ENCODE data around the gene DNAAF9.
A peak's percentile ranks its signal among the peaks of the same experiment; 100 is the strongest.
"Not testable (repeated sequence)": the region's sequence is repeated elsewhere in the genome, so short reads cannot be mapped to it uniquely, and the experiment has no call there.

Gene DNAAF9

DNA sequence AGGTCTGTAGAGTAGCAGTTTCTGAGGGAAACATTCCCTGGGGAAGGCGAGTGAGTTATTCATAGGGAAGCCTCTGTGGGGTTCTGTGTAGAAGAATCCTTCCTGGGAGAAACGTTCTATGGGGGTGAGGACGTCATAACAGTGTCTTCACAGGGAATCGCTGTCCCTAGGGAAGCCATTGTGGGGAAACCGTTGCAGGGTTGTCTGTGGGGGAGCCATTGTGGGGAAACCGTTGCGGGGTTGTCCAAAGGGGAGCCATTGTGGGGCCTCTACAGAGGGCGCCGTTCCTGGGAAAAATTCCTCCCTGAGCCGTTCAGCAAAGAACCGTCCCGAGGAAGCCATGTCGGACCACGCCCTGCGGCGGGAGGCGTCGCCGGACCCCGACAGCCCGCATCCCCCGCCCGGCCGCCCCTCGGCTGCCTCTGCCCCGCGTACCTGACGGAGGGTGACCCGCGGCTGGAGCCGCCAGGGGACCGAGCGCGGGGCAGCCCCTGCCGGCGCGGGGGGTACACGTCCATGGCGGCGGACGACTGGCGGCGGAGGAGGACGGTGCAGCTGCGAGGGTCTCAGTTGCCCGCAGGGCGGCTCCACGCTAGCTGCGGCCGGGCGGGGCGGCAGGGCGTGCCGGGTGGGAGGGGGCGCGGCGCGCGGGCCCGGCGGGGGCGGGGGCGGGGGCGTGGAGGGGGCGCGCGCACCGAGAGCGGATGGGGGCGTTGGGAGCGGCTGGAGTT, at the start of gene DNAAF9:
DNAAF9 (minus strand) TSS at position 630 of the 731 bp plus-strand sequence; CDS start at position 518, 112 bp downstream.
- DNase-seq: peak; percentile 63

DNA sequence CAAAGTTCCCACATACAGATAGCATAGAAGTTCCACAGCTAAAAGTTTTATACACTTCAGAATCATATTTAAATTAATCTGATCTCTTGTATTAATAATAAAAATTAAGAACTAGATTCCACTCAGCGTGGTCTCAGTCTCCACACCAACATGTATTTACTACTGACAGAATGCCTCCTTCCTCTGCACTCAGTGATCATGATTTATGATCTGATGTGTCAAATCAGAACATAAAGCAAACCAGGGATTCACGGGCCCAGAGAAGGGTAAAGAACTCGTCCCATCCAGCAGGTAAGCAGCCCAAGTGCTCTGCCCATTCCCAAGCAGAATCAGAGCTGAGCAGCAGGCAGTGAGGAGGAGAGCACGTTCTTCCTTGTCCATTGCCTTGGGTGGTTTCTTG, 49.2 kb upstream of the DNAAF9 start:
- no peak for DNase-seq

DNA sequence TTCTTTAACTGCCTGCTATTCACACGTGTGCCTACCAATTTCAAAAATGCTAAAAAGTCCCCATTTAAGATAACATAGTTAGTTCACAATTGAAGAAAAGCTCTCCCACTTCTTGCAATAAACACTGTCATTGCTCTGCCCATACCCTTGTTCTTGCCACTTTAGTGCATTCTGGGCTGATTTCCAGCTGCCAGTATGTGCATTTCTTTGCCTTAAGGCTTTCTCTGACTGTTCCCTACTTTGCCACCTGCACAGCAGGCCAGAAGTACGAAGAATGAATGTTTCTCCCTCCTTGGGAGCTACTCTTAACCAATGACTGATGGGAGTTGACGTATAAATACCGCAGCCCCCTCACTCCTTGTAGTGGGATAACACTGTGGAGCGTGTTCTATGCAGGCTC, 47.4 kb upstream of the DNAAF9 start:
- no peak for DNase-seq

DNA sequence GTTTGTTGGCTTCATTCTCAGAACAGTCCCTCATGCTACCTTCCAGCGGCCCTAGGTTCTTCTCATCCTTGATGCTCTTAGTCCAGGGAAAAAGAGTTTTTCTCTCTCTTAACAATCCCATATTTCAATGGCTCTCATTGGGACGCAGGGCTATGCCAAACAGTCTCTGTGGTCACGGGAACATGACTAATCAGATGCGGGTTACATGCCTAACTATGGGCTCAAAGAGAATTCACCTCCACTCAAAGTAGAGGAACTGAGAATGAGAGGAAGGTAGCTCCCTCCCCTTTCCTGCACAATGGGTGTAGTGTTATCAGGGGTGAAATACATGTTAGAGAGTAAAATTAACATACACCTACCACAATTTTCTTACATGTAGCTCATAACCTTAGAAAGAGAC, 45.2 kb upstream of the DNAAF9 start:
- no peak for DNase-seq

DNA sequence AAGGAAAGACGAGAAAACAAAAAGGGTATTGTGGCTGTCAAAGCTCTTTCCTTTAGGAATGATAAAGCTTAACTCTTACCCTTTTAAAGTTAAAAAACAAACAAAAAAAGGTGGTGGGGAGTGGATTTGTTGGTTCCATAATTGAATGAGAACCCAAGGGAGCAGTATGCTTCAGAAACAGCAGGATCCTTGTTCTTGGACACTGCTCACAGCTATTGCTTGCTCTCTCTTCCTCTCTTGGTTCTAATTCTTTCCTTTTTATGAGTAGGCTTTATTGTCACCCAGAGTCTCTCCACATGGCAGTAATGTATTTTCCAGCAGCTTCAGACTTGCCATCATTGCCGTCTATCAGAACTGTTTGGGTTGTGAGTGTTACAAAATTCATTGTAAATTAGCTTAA, 44.7 kb upstream of the DNAAF9 start:
- DNase-seq: no peak

DNA sequence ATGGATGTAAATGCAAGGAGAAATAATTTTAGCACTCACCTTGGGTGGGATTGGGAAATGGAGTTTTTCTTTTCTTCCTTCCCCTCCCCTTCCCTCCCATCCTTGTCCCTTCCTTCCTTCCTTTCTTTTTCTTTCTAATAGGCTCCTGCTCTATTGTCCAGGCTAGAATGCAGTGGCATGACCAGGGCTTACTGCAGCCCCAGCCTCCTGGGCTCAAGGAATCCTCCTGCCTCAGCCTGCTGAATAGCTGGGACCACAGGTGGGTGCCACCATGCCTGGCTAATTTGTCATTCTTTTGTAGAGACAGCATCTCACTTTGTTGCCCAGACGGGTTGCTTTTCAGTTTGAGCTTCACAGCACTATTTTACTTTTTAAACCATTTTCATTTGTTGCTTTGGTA, 41.9 kb upstream of the DNAAF9 start:
- no peak for DNase-seq

DNA sequence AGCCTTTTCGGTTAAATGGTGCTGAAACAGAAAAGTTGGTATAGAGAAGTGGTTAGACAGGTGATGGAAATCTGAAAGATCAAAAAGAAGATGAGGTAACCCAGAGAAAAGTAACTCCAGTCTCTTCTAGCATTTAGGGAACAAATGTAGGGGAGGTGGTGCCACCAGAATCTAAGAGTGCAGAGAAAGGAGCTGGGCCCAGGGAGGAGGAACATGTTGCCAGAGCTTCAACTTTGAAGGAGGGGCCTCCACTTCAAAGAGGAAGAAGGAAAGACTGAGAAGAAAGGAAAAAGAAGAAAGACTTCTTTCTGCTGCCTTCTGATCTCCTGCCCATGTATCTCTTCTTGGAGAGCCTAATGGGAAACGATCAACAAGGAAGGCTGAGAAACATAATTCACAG, 39.9 kb upstream of the DNAAF9 start:
- DNase-seq: no peak

DNA sequence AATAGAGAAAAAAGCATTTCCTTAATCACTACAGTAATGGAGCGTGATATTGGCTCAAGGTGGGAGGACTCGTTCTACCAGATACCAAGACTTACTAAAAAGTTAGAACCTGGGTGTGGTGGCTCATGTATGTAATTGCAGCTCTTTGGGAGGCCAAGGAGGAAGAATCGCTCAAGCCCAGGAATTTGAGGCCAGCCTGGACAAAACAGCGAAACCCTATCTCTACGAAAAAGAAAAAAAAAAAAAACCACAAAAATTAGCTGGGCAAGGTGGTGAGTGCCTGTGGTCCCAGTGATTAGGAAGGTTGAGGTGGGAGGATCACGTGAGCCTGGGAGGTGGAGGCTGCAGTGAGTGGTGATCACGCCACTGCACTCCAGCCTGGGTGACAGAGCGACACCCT, 39.3 kb upstream of the DNAAF9 start:
- DNase-seq: no peak

DNA sequence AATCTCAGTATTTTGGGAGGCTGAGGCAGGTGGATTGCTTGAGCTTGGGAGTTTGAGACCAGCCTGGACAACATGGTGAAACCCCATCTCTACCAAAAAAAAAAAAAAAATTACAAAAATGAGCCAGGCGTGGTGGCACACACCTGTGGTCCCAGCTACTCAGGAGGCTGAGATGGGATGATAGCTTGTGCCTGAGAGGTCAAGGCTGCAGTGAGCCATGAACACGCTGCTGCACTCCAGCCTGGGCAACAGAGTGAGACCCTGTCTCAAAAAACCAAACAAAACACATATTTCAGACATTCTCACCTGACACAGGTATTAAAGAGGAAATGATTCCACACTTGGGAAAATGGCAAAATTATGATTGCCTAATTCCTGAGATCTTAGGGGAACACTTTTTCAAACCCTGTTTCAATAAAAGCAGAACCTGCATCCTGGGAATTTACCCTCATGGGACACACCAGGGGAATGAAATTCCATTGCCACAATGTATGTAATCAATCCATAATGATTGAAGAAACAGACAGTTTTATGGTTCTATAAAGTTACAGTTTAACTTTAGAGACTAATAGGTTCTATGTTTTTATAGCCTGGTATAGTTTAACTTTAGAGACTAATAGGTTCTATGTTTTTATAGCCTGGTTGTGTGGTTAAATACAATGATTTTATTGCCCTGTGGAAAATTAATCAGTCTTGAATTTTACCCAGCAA, 29.6 kb upstream of the DNAAF9 start:
- DNase-seq: no peak

DNA sequence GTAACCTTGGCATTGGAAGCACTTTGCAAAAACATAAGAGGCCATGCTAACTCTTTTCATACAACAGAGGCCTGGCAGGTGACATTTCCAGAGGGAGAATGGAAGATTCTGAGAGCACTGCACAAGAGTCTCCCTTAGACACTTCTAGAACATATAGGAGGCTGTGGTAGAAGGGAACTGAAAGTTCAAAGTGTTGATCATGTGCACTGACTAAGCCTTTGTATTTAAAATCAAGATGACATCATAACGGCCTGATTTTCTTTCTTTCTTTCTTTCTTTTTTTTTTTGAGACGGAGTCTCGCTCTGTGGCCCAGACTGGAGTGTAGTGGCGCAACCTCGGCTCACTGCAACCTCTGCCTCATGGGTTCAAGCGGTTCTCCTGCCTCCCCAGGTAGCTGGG, 26.8 kb upstream of the DNAAF9 start:
- DNase-seq: no peak

DNA sequence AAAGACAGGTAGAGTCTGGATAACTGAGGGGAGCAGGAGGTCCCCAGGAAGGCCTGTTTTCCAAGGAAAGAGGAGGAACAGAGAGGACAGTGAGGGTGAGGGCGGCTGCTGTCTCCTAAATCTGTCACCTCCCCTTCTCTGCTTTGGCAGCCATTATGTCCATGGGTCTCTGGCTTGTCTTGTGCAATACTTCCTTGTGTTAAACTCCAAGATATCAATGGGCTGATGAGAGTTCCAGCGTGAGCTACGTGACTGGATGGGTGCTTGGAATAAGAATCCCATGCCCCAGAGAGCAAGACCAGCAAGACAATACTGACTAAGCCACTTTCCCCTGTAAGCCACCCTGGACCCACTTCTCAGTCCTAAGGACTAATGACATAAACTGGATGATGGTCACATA, 26.3 kb upstream of the DNAAF9 start:
- DNase-seq: no peak

DNA sequence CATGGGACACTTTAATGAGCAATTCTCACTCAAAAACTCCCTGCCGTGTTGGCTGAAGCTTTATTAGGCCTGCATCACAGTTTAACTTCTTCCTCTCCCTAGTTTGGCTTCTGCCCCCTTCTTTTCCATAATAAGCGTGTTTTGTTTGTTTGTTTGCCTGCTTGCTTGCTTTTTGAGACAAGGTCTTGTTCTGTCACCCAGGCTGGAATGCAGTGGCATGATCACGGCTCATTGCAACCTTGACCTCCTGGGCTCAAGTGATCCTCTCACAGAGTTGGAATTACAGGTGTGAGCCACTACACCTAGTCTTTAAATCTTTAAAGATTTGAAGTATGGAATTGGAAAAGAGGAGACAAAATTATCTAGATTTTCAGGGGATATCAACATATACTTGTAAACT, 25.4 kb upstream of the DNAAF9 start:
- DNase-seq: no peak

DNA sequence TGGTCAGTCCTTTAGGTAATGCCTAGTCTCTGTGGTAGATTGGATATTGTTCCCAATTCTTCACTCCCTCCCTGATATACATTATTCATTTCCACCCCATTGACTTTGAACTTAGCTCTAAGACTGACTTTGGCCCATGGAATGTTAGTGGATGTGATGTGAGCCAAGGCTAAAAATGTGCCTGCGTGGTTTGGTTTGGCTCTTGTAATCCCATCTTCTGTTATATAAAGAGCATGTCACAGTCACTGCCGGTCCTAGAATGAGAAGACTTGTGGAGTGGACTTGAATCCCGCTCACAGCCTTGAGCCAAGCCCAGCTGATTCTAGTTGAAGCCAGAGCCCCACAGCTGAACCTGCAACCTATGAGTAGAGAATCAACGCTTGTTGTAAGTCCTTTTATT, 23.6 kb upstream of the DNAAF9 start:
- no peak for DNase-seq

DNA sequence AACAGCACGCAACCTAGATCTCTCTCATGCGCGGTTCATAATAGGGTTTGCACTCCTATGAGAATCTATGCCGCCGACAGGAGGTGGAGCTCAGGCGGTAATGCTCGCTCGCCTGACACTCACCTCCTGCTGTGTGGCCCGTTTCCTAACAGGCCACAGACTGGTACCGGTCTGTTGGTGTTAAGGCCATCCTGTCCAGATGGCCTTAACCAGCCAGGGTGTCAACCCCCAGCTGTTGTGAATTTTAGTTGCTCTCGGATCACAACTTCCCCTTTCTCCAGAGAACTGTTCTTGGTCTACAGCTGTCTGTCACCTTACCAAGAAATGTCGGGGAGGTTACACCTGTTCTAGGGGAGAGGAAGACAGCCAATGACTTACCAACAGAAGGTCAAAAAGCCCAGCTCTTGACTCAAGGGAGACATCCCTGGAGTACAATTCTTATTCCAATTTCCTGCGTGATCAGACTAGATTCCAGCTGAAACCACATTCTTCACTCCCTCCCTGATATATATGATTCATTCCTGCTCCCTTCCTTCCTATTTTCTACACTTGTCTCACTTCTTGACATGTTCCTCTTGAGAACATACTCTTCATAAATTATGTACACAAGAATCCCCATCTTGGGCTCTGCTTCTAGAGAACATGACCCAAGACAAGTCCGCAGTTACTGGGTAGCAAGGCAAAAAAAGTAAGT, 23.1 kb upstream of the DNAAF9 start:
- no peak for DNase-seq

DNA sequence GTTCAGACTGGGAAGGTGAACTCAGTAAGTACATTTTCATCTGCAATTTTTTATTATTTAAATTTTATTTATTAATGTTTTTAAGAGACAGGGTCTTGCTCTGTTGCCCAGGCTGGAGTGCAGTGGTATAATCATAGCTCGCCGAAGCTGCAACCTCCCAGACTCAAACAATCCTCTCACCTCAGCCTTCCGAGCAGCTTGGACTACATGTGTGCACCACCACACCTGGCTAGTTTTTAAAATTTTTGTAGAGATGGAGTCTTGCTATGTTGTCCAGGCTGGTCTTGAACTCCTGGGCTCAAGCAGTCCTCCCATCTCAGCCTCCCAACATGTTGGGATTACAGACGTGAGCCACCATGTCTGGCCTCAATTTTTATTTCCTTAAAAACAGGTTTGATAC, 19.3 kb upstream of the DNAAF9 start:
- not testable (repeated sequence) for DNase-seq

DNA sequence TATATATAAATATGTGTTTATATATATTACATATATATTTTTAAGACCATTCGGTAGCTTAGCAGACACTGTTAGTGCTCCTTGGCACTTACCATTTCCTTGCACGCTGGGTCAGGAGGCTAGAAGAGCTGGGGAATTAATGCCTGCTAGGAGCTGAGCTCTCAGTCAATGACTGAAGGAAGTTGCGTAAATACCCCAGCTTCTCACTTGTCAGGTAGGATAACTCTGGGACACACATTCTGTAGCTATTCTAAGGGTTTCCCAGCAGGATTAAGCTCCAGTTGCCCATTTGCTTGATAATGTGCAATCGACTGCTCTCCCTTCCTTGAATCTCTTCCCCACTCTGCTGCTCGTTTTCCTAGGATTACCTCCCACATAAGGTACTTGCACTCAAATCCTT, 15.7 kb upstream of the DNAAF9 start:
- no peak for DNase-seq

DNA sequence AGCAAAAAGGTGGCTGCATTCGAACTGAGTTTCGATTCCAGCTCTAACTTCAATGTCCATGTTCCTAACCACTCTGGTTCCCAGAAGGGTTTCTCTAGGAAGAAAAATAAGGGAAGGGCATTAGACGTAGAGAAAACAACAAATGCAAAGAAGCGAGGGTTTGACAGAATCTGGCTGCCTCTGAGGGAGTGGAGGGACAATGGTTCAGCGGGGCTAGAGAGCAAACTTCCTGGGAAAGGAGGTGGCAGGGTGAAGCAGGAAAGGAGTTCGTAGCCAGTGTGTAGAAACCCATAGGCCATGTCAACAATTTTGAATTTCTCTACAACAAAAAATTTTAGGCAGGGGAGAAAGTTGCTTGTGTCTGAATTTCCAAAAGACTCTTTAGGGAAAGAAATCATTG, 14.5 kb upstream of the DNAAF9 start:
- no peak for DNase-seq

DNA sequence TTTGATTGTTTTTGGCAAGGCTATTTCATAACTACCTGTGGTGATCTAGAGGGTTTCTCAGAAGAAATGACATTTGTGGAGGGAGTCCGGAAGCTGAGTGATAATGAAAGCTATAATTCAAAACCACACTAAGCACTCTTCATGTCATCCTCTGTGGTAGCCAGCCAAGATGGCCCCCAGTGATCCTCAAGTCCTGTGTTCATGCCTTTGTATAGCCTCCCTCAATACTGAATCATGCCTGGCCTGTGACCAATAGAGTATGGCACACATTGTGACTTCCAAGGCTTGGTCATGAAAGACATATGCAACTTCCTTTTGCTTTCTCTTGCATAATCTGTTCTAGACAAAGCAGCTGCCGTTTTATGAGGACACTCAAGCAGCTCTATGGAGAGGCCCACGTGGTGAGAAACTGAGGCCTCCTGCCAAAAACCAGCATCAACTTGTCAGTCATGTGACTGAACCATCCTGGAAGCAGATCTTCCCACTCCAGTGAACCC, 12.8 kb upstream of the DNAAF9 start:
- peak; percentile 88 for DNase-seq

DNA sequence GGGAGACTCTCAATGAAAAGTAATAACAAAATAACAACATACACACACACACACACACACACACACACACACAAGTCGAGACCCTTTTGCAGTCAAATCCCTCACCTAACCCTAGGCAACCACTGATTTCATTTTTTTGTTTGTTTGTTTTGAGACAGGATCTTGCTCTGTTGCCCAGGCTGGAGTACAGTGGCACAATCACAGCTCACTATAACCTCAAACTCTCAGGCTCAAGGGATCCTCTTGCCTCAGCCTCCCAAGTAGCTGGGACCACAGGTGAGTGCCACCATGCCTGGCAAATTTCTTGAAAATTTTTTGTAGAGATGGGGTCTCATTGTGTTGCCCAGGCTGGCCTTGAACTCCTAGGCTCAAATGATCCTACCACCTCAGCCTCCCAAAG, 10.7 kb upstream of the DNAAF9 start:
- not testable (repeated sequence) for DNase-seq

DNA sequence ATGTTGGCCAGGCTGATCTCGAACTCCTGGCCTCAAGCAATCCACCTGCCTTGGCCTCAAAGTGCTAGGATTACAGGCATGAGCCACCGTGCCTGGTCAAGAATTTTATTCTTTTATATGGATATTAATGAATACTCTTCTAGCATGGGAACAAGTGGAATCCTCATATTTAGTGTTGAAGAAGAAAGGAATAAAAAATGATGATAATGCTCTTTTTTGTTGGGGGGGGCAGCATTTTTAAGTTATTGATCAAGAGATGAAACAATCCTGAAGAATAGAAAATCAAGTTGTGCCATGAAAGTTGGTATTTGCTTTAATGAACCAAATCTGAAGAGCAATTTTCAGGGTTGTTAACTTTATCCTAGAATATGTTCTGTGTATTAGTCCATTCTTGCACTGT, 6.7 kb upstream of the DNAAF9 start:
- no peak for DNase-seq

DNA sequence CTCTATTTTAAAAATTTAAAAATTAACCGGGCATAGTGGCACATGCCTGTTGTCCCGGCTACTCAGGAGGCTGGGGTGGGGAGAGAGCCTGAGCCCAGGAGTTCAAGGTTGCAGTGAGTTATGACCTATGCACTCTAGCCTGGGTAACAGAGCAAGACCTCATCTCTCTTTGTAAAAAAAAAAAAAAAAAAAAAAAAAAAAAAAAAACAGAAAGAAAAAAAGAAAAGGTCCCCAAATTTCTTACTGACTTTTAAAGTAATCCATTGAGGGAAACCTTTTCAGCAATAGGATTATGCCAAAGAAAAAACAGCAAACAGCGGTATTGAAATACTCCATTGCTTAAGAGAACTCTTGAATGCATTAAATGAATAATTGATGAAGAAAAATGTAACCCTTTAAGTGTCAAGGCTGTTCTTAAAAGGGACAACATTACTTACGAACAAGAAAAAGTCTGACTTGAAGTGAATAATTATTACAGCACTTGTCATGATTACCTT, 6.0 kb upstream of the DNAAF9 start:
- no peak for DNase-seq

DNA sequence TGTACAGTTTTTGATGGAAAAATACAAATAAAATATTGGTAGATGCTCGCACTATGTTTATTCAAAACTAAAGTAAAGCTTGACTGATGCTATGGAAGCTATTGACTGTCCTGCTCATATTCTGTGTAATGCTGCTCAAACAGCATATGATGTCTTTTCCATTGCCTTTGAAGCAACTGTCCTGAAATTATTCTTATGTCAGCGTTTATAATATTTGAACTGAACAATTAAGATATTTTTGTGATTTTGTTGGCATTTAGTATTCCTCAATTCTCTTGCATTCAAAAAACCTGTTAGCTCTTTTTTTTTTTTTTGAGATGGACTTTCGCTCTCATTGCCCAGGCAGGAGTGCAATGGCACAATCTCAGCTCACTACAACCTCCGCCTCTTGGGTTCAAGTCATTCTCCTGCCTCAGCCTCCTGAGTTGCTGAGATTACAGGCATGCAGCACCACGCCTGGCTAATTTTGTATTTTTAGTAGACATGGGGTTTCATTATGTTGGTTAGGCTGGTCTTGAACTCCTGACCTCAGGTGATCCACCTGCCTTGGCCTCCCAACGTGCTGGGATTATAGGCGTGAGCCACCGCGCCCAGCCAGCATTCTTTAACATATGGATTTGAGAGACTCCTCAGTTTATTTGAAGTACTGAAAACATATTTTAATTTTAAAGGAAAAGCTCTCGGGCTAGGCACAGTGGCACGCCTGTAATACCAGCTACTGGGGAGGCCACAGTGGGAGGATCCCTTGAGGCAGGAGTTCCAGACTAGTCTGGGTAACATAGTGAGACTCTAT, 5.3 kb upstream of the DNAAF9 start:
- no peak for DNase-seq

DNA sequence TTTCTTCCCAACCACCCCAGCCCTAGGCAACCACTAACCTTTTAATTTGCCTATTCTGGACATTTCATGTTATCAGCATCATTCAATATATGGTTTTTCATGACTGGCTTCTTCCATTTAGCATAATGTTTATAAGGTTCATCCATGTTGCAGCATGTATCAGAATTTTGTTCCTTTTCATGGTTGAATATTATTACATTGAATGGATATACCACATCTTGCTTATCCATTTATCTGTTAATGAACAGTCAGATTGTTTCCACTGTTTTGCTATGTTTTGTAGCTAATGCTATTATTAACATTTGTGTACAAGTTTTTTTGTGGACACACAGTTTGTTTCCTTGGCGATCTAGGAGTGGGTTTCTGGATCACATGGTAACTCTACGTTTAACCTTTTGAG, 3.0 kb upstream of the DNAAF9 start:
- no peak for DNase-seq
